MV-4-11 (cell line): Measurements from ENCODE around the gene LHFPL4.
"Not testable (repeated sequence)": the region's sequence is repeated elsewhere in the genome, so short reads cannot be mapped to it uniquely, and the experiment has no call there.

Source experiments
- DNase-seq: peaks from one replicate; lab custom pipeline; 2025; lab: John Stamatoyannopoulos, UW

LHFPL4 gene

DNA sequence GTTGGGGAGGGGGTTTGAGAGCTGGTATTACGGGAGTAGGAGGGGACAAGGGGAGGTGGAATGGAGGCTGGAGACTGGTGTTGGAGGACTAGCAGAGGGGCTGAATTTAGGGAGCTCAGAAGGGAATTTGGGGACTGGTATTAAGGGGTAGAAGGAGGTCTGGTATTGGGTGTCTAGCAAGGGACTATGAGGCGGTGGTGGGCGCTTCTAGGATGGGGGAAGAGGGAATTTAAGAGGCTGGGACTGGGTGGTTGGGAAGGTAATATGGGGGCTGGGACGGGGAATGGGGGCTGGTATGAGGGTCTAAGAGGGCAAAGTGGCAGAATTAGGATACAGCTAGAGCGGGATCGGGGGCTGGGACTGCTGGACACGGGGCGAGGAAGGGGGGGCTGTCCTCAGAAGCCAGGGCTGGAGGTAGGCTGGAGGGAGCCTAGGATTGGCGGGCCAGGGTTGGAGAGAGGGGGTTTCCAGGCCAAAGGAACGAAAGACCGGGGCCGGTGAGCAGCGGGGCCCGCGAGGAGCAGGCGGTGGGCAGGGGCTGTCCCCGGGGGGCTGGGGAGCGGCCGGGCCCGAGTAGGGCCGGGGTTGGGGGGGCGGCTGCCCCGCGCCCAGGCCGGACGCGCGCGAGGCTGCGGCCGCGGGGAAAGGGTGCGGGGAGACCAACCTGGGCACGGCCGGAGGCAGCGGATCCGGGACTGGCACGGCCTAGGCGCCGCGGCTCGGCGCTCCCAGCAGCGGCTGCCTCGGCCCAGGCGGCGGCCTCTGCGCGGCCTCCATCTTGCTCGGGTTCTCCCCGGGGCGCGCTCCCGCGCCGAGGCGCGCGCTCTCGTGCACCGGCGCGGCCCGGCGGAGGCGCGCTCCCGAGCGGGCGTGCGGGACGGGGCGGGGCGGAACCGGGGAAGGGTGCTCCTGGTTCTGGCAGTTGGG lies at the start of gene LHFPL4:
Gene LHFPL4 (minus strand): TSS at position 802 of the 927 bp plus-strand sequence. CDS start 1,143 bp downstream, outside the sequence.
- no peak for DNase-seq

DNA sequence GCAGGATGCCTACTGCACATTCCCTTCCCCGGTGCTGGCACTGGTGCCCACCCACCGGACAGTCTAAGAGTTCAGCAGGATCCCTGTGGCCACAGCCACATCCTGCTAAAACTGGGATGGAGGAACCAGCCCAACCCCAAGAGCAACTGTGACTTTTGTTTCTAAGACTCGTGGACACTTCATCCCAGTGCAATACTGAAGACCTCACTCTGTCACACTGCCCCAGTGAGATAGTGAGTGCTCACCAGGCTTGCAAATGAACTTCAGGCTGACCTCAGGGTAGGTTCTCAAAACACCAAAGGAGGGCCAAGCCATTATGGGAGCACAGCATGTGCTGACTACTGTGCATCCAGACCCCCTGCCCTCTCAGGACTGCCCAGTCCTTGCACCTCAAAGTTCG lies 49.0 kb upstream of the LHFPL4 start:
- no peak for DNase-seq

DNA sequence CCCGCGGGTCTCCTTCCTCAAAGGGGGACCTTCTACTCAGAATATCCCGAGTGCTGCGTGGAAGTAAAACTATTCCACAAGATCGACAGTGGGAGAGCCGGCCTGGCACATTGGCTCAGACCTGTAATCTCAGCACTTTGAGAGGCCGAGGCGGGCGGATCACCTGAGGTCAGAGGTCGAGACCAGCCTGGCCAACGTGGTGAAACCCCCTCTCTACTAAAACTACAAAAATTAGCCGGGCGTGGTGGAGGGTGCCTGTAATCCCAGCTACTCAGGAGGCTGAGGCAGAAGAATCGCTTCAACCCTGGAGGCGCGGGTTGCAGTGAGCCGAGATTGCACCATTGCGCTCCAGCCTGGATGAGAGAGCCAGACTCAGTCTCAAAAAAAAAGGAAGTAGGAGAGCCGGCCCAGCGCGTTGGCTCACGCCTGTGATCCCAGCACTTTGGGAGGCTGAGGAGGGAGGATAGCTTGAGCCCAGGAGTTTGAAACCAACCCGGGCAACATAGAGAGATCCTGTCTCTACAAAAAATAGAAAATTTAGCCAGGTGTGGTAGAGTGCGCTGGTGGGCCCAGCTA lies 47.5 kb upstream of the LHFPL4 start:
- DNase-seq = peak; percentile 11

DNA sequence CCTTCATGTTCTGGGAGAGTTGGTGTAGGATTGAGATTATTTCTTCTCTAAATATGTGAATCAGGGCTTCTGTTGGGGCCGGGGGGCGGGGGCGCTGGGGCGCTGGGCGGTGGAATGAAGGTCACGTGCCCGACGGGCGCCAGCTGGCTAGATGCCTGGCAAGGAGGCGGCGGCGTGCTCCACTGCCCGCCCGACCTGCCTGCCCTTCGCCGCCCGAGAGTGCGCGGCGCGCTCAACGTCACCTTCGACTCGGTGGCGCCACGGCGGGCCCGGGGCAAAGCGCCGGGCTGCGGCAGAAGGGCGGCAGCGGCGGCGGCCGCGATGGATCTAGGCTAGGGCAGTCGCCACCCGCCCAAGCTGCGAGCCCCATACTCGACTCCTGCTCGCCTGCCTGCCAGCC lies 47.0 kb upstream of the LHFPL4 start:
- no peak for DNase-seq

DNA sequence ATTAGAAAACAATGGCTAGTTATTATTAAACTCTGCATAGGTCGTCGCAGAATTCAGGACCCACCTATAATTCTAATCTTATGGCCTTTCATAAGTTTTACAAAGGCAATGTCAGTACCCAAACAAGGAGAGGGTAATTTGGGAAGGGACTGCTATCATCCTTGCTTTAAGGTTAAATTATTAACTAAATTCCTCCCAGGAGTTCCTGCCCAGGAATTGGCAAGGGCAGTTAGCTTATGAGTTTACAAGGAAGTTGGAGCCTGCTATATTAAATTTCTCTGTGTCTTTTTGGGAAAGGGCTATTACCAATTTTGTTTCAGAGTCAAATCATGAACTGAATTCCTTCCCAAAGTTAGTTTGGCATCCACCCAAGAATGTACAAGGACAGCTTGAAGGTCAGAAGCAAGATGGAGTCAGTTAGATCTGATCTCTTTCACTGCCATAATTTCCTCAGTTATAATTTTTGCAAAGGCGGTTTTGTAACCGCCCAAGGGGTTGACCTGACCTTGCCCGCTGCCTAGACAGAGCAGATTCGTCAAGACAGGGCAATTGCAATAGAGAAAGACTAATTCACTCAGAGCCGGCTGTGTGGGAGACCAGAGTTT lies 45.3 kb upstream of the LHFPL4 start:
- DNase-seq = no peak

DNA sequence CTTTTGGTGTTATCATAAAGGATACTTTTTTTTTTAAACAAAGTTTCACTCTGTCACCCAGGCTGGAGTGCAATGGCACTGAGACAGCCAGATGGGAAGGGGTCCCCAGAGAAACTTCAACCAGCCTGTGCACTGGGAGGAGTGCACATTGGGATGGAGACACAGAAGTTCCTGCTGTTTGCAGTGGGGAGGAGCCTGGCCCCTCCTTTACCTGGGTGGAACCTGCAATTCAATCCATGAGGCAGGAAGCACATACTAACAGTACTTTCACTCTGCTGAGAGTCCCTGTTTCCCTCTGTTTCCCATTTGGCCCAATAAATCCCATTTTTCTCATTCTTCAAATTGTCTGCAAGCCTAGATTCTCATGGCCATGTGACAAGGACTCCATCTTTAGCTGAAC lies 42.3 kb upstream of the LHFPL4 start:
- no peak for DNase-seq

DNA sequence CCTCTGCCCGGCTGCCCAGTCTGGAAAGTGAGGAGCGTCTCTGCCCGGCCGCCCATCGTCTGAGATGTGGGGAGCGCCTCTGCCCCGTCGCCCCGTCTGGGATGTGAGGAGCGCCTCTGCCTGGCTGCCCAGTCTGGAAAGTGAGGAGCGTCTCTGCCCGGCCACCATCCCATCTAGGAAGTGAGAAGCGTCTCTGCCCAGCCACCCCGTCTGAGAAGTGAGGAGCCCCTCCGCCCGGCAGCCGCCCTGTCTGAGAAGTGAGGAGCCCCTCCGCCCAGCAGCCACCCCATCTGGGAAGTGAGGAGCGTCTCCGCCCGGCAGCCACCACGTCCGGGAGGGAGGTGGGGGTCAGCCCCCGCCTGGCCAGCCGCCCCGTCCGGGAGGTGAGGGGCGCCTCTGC lies 38.2 kb upstream of the LHFPL4 start:
- not testable (repeated sequence) for DNase-seq

DNA sequence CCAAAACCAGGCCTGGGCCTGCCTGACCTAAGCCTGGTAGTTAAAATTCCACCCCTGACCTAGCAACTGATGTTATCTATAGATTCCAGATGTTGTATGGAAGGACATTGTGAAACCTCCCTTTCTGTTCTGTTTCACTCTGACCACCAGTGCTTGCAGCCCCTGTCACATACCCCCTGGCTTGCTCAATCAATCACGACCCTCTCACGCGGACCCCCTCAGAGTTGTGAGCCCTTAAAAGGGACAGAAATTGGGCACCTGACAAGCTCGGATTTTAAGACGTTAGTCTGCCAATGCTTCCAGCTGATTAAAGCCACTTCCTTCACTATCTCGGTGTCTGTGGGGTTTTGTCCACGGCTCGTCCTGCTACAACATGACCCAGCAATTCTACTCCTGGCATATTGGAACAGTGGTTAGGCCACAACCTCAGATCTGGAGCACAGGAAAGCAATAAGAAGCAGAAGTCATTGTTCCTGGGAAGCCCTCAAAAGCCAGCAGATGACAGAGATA lies 36.7 kb upstream of the LHFPL4 start:
- DNase-seq = peak; percentile 51

DNA sequence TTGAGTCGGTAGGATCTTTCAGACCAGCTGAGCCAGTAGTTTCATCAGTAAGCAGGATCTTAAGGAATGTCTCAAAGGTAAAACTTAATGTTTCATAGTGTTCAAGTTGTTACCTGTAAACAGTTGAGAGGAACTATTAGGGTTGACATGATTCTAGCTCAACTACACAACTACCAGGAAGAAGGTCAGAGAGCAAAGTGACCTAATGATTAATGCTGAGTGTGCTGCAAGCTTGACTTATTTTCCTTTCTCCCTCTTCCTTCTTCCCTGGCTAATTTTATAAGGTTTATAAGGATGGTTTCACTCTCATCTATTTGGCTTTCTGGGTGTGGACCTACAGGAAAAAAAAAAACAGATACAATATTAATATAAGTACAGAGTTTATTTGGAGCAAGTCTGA lies 30.2 kb upstream of the LHFPL4 start:
- no peak for DNase-seq

DNA sequence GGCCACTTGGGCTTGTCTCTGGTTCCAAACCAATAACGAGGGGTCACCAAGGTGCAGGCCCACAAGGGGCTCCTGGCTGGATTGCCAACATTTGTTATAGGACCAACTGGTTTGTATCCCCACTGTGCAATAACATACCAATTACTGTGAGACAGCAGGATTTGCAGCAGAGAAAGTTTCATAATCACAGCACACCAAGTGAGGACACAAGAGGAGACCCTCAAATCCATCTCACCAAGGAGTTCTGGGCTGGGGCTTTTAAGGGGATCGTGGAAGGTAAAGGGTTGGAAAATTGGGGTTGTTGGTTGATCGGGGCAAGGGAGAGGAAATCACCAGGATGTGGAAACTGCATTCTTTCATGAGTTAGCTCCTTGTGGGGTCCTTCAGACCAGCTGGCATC lies 29.7 kb upstream of the LHFPL4 start:
- no peak for DNase-seq

DNA sequence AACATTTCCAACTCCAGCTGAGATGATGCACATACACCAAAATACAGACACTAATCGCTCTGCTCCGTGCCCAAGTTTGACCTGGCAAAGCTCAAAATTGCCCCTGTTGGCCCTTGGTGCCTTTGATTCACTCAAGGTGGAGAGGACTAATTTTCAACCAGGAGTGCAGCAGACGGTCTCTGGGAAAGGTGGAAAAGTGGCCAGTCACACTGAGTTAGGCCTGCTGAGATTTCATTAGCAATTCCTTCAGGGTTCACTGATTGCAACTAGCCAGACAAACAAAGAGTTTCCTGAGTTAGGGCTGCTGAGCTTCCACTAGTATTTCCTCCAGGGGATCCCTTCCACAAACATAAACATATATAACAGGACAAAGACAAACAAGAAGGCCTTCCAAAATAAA lies 28.7 kb upstream of the LHFPL4 start:
- DNase-seq = no peak

DNA sequence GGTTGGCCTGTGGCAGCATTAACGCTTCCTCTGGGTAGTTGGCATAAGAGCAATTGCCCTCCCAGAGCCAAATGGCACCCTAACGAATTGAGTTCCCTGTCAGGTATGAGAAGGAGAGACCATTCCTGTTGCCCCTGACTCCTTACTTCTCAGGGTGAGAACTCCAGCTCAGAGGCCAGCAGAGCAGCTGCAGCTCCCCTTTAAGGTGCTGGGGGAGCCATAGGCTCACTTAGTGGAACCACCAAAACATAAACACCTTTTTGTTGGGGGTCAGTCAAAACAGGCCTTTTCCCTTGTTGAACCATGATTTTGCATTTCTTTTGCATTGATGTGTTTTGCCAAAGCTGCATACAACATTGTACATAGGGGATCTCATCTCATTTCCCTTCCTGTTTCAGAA lies 28.1 kb upstream of the LHFPL4 start:
- no peak for DNase-seq

DNA sequence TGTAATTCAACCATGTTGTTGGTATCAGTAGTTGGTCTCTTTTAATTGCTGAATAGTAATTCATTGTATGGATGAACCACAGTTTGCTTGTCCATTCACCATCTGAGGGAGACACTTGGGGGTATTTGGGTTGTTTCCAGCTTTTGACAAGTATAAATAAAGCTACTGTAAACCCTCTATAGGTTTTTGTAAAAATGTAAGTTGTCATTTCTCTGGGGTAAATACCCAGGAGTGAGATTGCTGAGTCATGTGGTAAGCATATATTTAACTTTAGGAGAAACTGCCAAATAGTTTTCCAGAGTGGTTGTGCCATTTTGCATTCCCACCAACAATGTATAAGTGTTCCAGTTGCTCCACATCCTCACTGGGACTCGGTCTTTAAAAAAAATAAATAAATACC lies 15.4 kb upstream of the LHFPL4 start:
- no peak for DNase-seq

DNA sequence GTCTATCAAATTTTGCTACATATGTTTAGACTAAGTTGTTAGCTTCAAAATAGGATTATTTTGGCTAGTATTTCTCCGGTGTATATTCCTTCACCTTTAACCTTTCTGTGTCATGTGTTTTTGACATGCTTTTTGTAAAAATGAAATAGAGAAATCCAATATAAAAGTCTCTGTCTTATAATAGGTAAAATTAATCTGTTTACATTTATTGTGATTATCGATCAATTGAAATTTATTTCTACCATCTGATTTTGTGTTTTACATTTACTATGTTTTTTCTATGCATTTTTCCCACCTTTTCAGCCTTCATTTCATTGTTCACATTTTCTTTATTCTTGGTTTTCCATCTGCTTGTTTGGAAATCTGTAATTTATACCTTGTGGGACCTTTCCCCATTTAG lies 11.7 kb upstream of the LHFPL4 start:
- DNase-seq = no peak

DNA sequence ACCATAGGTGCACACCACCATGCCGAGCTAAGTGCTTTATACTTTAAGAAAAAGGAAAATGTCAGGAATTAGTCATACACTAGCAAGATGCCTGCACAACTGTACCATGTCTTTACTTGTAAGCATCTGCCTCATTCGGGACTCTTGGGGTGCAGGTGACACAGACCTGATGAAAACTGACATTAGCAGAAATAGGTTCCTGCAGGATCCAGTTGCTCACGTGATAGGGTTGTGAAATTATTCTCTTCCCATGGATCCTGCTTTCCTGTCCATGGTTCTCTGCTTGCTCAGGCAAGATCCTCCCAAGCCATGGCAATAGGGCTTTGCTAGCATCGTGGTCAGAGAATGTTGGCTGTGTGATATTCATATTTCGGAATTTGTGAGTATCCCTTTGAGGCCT lies 10.2 kb upstream of the LHFPL4 start:
- DNase-seq = no peak

DNA sequence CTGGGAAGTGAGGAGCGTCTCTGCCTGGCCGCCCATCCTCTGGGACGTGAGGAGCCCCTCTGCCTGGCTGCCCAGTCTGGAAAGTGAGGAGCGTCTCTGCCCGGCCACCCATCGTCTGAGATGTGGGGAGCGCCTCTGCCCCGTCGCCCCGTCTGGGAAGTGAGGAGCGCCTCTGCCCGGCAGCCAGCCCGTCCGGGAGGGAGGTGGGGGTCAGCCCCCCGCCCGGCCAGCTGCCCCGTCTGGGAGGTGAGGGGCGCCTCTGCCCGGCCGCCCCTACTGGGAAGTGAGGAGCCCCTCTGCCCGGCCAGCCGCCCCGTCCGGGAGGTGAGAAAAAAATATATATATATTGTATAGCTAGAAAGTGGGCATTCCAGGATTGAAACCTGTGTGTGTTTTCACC lies 6.4 kb upstream of the LHFPL4 start:
- not testable (repeated sequence) for DNase-seq

DNA sequence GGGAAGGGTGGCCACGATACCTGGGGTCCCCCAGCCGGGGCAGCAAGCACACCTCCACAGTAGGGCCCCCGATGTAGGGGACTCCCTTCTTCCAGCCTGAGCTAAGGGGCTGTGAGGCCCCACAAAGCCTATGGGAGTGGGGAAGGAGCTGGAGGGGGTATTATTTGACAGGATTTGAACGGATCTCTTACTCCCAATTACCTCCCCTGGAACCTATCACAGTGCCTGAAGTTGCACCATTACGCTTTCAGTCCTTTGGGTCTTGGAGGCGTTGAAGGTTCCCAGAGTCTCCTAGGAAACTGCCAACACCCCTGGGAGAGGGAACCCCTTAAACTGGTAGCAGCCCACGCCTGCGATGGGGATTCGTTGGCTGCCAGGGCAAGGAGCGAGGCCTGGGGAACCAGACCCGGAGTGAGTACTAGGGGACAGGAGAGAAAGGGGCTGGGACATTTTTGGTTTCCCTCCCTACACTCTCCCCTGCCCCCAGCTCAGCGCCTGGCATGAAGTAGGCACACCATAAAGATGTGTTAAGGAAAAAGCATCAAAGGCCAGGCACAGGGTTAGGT lies 409 bp upstream of the LHFPL4 start:
- DNase-seq = no peak

DNA sequence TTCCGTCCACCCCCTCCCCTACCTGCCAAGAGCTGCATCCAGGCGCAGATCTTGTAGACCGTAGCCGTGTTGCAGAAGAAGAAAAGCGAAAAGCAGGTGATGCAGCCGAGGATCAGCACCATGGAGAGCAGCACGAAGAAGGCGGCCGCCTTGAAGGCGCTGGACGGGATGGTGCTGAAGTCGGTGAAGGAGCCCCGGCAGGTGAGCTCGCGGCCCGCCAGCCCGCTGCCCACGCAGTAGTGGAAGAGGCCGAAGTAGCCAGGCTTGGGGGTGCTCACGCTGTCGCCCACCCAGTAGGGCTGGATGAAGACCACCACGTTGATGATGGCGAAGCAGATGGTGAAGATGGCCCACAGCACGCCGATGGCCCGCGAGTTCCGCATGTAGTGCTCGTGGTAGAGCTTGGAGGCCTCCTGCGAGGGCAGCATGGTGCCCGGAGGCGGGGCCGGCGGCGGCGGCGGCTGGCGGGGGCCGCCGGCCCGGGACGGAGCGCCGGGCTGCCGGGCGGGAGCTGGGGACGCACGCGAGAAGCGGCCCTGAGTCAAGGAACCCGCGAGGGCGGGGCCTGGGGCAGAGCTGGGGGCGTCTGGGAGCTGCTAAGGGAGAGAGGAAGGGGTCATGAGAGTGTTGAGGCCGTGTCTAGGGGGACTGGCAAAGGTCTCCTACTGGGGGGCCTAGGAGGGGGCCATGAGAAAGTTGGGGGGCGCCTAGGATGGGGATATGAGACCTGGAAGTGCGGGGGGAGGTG lies 1.2 kb downstream of the LHFPL4 start:
- no peak for DNase-seq

DNA sequence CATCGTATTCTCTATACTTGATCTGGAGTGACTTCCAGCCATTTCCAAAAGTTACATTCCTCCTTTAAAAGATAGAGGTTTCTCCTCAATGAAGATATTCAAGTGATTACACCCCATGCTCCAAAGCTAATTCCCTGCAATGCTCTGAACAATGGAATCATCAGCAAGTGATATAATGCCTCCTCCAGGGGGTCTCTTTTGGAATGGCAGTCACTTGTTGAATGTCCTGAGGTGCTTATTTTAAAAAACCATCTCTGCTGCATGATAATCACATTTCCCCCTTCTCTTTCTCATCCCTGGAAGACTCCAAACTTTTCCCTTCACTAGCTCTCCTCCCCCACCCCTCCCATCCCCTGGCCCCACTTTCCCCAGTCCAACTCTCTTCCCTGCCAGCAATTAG lies 2.6 kb downstream of the LHFPL4 start:
- DNase-seq = no peak

DNA sequence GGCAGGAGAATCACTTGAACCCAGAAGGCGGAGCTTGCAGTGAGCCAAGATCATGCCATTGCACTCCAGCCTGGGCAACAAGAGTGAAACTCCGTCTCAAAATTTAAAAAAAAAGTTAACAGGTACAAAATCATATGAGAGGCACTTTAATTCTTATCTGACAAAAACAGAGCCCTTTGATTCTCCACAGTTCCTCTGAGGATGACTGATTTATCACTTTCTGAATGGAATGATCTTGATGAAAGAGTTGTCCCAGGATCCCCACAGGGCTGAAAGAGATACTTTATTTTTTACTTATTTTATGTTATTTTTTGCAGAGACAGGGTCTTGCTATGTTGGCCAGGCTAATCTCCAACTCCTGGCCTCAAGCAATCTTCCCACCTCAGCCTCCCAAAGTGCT lies 4.0 kb downstream of the LHFPL4 start:
- DNase-seq = no peak

DNA sequence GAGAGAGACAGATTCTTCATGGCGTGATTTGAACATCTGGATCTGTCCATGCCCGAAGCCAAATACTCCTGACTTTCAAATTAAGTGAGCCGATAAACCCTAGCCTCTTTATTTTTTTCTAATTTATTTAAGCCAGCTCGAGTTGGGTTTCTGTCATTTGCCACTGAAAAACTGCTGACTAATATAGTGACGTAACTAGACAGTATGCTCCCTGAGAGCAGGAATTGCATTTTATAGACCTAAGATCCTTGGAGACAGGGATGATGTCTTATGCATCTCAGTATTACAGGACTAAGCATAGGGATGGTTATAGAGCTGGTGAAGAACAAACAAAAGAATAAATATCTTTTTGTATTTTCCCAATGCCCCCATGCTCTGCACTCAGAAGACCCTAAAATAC lies 4.6 kb downstream of the LHFPL4 start:
- DNase-seq = no peak

DNA sequence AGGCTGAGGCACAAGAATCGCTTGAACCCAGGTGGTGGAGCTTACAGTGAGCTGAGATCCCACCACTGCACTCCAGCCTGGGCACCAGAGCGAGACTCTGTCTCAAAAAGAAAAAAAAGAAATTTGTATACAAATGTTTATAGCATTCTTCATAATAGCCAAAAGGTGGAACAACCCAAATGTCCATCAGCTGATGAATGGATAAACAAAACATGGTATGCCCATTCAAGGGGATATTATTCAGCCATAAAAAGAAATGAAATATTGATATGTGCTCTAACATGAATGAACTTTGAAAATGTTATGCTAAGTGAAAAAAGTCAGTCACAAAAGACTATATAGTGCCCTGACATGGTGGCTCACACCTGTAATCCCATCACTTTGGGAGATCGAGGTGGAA lies 11.4 kb downstream of the LHFPL4 start:
- no peak for DNase-seq
